Caki2 (cell line): ENCODE results near the gene SSPN. TPM values are rescaled to one million over a fixed set of nuclear protein-coding genes. Genes with fewer than 3 reads are reported as not detected.

Experiments
- DNase-seq: peaks from one replicate; pipeline ENCODE4 v3.0.0-alpha.2; 2015; ENCODE audit warnings: low read depth
- in situ Hi-C: cut with HindIII; loops from 2 replicates; pipeline ENCODE4 v1.10.0; 2016; ENCODE audit warnings: low sequenced_read_pairs, low pct_unique_long_range_greater_than_20kb, mixed read lengths
- total RNA-seq: library from RNA; depleted of rRNA; stranded (reverse); fragments of >200 nt; shearing (Covaris generic); gene quantifications from 2 replicates; pipeline ENCODE4 v1.2.3, GENCODE V29; 2014; ENCODE audit warnings: low replicate concordance; rRNA removed

SSPN gene, protein sequence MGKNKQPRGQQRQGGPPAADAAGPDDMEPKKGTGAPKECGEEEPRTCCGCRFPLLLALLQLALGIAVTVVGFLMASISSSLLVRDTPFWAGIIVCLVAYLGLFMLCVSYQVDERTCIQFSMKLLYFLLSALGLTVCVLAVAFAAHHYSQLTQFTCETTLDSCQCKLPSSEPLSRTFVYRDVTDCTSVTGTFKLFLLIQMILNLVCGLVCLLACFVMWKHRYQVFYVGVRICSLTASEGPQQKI
- 3.9 and 34.1 TPM in 2 replicates for total RNA-seq

DNA sequence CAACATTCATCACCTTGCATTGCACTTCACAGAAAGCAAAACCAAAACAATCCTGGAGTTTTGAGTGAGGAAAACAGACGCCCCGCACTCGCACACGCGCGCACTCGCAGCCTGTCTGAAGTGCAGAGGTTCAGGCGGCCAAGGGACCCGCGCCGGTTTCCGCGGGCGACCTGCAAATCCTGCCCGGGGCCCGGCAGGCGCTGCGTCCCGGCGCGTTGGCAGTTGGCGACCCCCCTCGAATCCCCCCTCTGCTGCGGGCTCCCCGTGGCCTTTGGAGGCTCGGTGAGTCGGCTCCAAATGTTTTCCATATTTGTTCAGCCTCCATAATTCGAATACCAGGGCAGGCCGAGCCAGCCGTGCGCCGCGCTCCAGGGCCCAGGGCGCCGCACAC is at the start of gene SSPN:
SSPN (plus strand) TSS at position 324 of the 391 bp plus-strand sequence. CDS start 100 bp downstream, outside the sequence.
- peak; percentile 51 for DNase-seq
- in situ Hi-C loops = no loop called here

DNA sequence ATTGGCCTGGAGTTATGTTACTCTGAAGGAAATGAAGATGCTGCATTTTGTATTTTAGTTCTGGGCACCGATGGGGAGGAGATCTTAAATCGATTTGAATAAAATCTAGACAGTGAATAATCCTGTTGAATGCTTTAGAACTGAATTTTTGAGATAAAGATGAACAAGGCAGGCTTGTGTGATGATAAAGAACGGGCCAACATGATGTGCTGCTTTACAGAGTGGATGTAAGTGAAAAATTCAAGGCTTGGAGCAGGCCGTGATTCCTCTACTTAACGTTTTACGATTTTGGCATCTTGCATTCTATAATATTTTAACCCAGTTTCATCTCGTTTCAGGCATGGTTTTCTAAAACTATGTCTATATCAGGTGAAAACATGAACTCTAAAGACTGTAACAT is 47.1 kb upstream of the SSPN start:
- in situ Hi-C loops = no loop called here
- DNase-seq = no peak

DNA sequence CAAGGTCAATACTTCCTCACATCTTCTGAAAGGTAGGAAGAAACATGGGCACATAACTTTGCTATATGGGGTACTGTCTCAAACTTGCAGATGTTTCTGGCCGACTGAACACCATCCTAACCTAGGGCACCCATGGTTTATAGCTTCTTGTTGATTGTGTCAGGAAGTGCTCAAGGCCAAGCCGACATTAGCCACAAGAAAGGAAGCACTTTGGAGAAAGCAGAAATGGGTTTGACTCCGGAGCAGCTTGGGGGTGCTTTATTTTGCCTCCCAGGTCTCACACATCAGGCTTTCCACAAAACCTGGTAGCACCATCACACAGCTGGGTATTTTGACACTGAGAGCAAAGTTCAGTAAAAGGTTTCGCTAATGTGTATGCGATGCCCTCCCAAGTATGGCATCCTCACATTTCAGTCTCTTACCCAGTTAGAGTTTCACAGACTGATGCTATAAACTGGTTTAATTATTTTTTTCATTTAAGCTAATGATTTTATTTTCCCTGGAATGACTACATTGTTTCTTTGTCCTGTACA is 45.3 kb upstream of the SSPN start:
- in situ Hi-C loops = no loop called here
- no peak for DNase-seq

DNA sequence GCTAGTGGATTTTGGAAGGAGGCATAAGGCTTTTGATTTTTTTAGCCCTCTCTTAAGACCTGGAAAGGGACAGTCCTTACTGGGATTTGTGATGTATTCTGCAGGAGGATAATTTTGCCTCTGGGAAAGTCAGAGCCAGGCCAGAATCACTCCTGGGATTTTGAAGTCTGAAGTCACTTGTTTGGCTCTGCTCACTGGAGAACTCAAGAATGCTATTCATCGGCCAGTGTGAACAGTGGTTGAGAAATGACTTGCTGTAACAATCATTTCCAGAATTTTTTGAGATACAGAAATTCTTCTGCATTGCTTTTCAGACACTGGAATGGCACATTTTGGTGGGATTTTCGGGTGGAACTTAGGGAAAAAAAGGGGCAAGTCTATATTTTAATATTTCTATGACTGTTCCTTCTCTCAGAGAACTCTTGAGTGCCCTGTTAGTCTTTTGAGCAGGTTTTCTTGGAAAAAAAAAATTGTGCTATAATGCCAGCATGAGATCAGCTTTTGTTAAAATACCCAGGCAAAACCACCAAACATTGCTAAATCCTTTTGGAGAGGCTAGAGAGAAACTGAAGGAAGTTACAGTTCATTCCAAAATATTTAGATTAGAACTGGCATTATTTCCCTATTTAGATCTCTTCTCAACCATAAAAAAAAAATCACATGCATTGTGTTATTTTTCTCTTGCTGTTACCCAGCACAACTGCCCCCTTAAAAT is 44.5 kb upstream of the SSPN start:
- DNase-seq = no peak
- in situ Hi-C loops = no loop called here

DNA sequence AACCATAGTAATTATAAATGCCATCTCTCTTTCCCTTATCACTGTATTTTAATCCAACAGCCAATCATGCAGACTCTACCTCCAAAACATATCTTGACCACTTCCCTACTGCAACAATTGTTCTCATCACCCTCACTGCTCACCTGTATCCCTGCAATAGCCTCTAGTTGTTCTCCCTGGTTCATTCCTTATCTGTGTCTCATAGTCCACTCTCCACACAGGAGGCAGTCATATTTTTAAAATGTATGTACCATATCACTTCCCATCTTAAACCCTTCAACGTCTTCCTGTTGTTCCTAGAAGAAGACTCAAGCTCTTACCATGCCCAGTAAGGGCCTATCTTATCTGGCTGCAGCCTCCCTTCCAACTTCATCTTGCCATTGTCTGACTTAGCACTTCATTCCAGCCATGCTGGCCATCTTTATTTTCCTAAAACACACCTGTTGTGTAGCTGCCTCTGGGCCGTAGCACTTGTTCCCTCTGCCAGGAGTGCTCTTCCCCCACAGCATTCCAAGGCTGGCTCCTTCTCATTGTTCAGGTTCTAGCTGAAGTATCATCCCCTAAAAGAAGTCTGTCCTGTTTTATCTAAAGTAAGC is 42.8 kb upstream of the SSPN start:
- no peak for DNase-seq
- in situ Hi-C loops = no loop called here

DNA sequence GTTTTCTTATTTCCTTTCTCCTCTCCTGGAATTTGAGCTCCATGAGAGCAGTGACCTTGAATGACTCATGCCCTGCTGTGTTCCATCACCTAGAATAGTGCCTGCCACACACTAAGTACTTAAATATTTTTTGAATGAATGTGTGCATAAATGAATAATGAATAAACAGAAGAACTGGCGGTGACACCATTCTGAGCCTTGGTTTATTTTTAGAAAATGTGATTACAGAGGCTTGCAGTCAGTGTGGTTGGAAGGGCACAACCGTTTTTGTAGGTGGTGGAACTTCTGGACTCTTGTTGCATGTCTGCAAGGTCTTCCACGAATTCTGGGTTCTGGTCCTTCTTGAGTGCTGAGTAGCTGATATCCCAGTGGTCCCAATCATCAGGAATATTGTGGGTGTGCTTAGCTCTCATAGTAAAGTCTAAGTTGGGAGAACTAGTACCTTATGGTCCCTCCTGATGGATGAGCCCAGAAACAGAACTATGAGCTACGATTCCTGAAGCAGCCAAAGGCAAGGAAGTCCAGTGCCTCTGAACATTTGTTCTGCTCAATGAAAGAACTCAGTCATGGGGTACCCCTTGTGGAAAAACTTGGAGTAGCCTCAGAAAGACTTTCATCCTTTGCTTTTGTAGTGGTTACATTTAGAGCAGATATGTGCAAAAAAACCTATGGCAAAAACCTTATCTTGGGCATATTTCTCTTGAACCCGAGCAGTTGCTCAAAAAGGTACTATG is 41.8 kb upstream of the SSPN start:
- DNase-seq = peak; percentile 91
- in situ Hi-C loops = no loop called here

DNA sequence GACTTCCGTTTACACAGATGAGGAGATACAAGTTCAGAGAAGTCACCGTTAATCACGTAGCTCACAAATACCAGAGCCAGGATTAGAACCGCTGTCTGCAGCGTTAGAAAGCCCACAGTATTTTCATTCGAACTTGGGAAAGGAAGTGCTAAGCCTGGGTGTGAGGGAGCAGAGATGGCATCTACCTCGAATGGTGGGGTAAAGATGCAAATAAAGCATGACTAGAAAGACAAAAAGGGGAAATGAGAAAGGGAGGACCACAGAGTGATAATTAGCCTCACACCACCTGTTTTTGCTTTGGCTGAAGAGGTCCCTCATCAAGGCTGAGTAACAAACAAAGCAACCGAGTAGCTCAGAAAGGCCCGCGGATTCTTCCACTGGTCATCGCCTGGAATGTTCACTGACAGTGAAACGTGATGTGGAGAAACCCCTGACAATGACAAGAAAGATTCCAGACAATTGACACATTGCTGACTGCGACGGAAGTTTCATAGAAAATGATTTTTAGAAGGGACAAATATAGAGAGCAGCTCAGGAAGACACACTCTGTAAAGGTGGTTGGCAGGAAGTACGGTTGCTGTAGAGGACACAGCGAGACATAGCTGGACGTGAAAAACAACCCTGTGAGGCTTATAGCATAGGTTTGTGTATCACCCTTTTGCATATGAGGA is 39.0 kb upstream of the SSPN start:
- no peak for DNase-seq
- in situ Hi-C loops = no loop called here

DNA sequence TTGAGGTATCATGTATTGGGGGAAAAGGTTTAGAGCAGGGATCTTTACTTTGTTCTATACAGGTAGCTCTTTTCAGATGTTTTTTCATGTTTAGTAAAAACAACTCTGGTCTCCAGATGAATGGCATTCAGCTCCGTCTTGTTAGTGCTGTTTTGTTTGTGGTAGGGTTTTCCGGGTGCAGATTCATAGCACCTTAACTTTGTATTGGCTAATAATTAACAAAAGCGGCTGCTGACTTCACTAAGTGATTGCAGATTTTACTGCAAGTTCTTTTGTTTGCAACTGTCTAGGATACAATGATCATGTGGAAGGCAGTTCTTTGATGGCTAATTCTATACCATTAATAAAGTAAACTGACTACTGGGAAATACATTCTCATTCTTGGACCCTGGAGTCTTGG is 38.4 kb upstream of the SSPN start:
- in situ Hi-C loops = no loop called here
- peak; percentile 19 for DNase-seq

DNA sequence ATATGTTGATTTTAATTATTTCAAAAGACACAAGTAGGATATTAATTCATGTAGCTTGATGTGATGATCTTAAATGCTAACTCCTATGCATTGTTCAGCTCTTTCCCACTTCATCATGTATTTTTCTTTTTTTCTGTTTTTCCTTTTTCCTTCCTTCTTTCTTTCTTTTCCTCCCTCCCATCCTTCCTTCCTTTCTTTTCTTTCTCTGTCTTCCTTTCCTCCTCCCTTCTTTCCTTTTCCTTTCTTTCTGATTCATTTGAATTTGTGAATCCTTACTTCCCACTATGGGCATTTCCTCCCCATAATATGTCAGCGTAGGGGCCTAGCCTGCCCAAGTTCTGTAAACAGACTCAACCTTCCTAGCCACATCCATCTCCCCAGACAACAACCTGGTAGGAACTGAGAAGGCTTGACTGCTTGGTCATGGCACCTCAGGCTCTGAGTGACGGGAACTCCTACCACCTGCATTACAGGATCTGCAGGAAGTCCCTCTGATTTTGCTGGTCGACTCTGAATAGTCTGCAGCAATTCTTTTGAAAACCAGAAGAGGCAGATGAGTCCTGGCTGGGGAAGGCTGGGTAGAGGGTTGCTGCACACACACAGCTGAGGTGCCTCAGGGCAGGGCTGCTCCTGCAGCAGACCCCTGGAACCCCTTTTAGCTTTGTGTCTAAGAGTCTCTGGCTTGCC is 37.2 kb upstream of the SSPN start:
- DNase-seq = no peak
- in situ Hi-C loops = no loop called here

DNA sequence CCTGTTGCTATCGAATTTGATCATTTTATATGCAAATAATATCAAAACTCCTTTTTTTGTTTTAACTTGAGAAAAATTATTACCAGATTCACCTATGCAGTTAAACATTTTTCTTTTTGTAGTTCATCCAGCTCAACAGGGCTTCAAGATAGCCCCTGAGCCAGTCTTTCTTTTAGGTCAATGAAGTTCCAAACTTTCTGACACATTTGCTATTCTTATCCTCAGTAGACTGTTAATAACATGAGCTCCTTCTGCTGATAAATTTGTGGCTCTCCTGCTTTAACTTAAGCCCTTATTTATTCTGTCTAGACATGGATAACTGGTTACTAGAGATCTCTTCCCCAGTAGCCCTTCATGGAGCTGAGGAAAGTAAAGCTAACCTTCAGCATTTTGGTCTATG is 33.2 kb upstream of the SSPN start:
- in situ Hi-C loops = no loop called here
- DNase-seq = no peak

DNA sequence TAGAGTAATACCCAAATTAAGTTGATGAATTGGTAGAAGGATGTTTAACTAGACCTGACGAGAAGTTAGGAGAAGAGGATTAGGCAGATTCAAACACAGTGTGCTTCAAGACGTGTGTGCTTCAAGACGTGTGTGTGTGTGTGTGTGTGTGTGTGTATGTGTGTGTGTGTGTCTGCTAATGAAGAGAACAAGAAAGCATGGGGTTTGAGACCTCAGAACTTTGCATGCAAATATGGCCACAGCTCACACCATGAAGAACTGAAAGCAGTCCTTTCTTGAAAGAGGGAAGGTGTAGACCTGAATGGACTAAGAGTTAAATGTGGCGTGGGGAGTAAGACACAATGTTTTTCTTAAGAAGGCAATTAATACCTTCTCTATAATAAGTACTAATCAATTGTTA is 32.5 kb upstream of the SSPN start:
- DNase-seq = no peak
- in situ Hi-C loops = no loop called here

DNA sequence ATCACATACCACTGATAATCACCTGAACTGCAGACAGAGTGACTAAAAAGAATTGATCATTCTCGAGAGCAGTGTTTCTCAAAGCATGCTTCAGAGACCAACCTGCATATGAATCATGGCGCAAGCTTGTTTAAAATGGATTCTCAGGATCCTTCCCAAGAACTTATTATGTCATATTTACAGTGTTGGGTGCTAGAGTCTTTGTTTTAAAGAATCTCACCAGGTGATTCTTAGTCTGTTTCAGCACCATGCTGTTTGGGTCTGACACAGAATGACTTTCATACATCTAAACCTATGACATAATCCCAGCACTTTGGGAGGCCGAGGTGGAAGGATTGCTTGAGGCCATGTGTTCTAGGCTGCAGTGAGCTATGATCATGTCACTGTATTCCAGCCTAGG is 31.3 kb upstream of the SSPN start:
- no peak for DNase-seq
- in situ Hi-C loops = no loop called here

DNA sequence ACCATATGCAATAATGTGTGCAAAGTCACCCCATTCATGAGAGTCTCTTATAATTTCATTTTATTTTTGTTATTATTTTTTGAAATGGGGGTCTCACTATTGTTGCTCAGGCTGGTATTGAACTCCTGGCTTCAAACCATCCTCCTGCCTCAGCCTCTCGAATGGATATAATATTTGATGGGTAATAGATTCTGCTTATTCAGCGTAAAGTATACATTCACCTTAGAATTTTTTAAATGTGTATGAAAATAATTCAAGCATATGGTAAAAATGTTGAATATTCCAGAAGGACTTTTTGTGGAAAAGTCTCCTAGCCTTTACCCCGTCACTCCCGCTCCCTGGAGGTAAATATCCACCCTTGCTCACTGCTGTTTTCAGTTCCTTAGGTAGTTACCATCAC is 23.4 kb upstream of the SSPN start:
- DNase-seq = no peak
- in situ Hi-C loops = no loop called here

DNA sequence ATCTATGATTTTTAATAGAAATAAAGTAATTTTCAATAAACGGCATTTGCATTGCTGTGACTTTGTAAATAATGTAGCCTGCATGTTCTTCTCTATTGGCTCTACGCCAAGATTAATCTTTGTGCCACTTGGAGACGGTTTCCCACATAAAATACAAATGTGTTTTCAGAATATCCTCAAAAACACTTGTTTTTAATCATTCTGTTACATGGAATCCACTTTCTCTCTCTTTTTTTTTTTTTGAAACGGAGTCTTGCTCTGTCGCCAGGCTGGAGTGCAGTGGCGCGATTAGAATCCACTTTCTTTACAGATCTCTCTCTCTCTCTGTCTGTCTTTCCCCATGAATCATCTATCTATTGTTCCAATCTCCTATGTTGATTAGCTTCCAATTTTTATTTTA is 22.8 kb upstream of the SSPN start:
- in situ Hi-C loops = no loop called here
- DNase-seq = no peak

DNA sequence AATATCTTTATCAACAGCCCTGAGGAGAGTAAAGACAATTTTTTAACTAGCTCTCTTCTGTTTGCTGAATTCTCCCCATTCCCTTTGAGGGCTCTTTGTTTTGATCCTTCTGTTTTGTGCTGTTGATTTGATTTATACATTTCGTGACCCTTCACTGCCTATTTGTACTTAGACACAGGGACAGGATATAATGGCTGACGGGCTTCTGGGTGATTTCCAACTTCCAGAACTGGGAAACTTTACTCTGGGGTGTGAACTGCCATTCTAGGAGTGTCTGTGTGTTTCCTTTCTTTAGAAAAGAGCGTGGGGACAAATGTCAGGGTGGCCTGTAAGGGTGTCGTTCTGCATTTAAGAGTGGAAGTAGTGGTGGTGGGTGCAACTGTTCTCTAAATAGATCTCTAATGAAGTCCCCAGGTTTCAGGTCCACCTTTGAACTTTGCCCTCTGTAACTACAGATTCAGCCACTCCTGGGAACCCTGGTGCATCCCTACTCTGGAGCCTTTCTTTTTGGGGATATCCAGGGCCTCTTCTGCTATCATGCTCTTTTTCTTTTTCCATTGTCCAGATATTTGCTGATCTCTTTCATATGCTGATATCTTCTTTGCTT is 22.3 kb upstream of the SSPN start:
- in situ Hi-C loops = no loop called here
- DNase-seq = no peak

DNA sequence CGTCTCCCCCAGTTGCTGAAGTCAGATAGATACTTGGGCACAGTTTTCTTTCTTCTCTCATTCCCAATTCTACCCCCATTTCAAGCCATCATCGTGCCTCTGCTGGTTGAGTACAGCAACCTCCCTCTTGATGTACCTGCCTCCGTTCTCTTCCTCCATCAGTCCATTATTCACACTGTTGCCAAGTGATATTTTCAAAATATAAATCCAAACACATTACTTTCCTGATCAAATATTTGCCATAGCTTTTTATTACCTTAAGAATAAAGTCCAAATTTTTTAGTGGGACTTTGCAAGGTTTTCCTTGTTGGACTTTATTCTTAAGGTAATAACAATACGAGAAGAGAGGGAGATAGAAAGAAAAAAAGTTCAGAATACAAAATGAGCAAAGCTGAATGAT is 18.6 kb upstream of the SSPN start:
- in situ Hi-C loops = no loop called here

DNA sequence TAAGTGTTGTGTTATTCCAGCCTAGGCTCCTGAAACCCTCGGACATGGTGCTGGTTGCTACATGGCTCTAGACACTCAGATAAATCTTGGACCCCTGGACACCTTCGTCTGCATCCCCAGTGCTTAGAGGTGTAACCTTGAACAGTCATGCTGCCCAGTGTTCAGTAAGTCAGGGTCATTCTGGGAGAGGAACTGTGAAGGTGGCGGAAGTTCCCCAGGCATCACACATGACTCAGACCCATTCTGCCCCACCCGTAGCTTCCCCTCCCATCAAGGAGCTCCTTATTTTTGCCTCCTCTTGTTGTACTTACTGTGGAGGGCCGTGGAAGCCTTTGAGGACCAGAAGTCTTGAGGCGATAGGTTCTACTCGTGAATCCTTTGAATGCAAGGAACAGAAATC is 18.1 kb upstream of the SSPN start:
- in situ Hi-C loops = no loop called here

More for the DNA sequence above, 18.6 kb upstream of the SSPN start:
- DNase-seq = no peak

More for the DNA sequence above, 18.1 kb upstream of the SSPN start:
- DNase-seq = no peak
